Subcutaneous abdominal adipose tissue (tissue), 5 donors: ENCODE measurements around the gene BMPER.

Experiments used
- H3K27ac ChIP-seq: one replicate; pipeline ENCODE4 v1.7.0; 2013; ENCODE audit warnings: low read depth, mild to moderate bottlenecking, inconsistent platforms, low read length, moderate library complexity
- H3K27me3 ChIP-seq, 5 donors: one replicate each; pipeline ENCODE4 v1.7.0; 2013; ENCODE audit warnings: low read length in 5 of 5, inconsistent platforms in 1 of 5; ENCODE audit not compliant: control insufficient read depth in 5 of 5, insufficient read depth in 4 of 5
- H3K36me3 ChIP-seq, 5 donors: one replicate each; pipeline ENCODE4 v1.7.0; 2013; ENCODE audit warnings: low read length in 5 of 5; ENCODE audit not compliant: control insufficient read depth in 5 of 5, insufficient read depth in 5 of 5
- H3K4me1 ChIP-seq, 5 donors: one replicate each; pipeline ENCODE4 v1.7.0; 2013; ENCODE audit warnings: low read length in 5 of 5, mild to moderate bottlenecking in 3 of 5, moderate library complexity in 1 of 5; ENCODE audit not compliant: control insufficient read depth in 5 of 5, insufficient read depth in 5 of 5
- H3K4me3 ChIP-seq, 5 donors: one replicate each; pipeline ENCODE4 v1.7.0; 2013; ENCODE audit warnings: low read length in 5 of 5, low read depth in 1 of 5
- H3K9ac ChIP-seq, 5 donors: one replicate each; pipeline ENCODE4 v1.7.0; 2013; ENCODE audit warnings: low read length in 5 of 5, mild to moderate bottlenecking in 4 of 5, moderate library complexity in 3 of 5
- H3K9me3 ChIP-seq, 5 donors: one replicate each; pipeline ENCODE4 v1.7.0; 2013; ENCODE audit warnings: low read length in 5 of 5; ENCODE audit not compliant: control insufficient read depth in 5 of 5
- donor health status: healthy.
- donor health status: healthy.
- donor health status: healthy.
- donor health status: healthy.
- donor health status: healthy.

The BMPER gene

GRCh38 chr7:34115503-34115902 is 210.2 kb downstream of the BMPER start:
- Histone ChIP-seq H3K4me3 (no peak overlapping the region), H3K27me3 (no peaks in the 10 kb centered on the region), H3K4me1 (peaks cover 0 to 8% (median 0%) of the 10 kb centered on the region in 5 donors), H3K9me3 (peaks cover 0 to 5% (median 0%) of the 10 kb centered on the region in 5 donors), H3K36me3 (no peaks in the 10 kb centered on the region), H3K9ac (no peak overlapping the region), H3K27ac (no peak overlapping the region)

- Histone ChIP-seq H3K9me3 (peaks cover 0 to 5% (median 0%) of the 10 kb centered on the region in 5 donors), H3K36me3 (no peaks in the 10 kb centered on the region), H3K27me3 (no peaks in the 10 kb centered on the region), H3K9ac (no peak overlapping the region), H3K4me3 (no peak overlapping the region), H3K27ac (no peak overlapping the region), H3K4me1 (peaks cover 0 to 2% (median 0%) of the 10 kb centered on the region in 5 donors)
Measured at GRCh38 chr7:34117573-34117972, 212.2 kb downstream of the BMPER start.

DNA sequence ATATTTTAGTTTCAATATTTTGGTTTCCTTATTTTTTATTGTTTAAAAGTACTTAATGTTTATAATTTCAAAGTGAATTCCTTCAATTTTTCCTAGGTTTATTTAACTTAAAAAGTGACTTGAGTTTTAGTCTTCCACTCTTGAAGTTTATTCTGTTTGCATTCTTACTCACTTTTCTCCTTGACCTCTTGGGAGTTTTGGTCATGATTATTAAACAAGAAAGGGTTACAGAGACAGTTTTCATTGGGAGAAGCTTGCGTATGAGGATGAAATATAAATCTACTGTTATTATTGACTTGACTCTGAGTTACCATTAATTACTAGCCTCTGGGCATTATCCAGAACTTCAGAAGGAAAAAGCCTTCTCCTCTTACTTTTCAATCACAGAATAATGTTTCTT is 216.0 kb downstream of the BMPER start:
- H3K4me1 ChIP-seq, result peaks cover 0 to 2% (median 0%) of the 10 kb centered on the region in 5 donors
- H3K27ac ChIP-seq, result no peak overlapping the region
- no peaks in the 10 kb centered on the region for H3K27me3 ChIP-seq
- no peak overlapping the region for H3K9ac ChIP-seq
- H3K9me3 ChIP-seq, result peaks cover 4 to 18% (median 11%) of the 10 kb centered on the region in 5 donors
- H3K36me3 ChIP-seq, result peaks cover 0 to 9% (median 0%) of the 10 kb centered on the region in 5 donors
- no peak overlapping the region for H3K4me3 ChIP-seq

DNA sequence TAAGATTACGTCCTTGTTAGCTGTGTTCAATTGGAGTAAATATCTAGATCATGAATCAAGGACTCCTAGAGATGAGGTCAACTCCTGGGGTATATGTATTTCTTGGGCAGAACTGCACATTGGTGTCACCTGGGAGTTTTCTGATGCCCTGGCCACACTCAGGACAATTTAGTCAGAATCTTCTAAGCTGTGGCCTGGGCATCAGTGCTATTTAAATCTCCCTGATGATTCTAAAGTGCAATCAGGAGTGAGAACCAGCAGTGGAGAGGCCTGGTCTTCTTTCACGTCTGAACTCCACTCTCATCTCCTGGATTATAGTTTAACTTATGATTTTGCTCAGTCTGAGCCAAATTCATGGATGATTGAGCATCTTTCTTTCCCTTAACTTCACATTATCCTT is 218.0 kb downstream of the BMPER start:
- H3K4me3 ChIP-seq, result no peak overlapping the region
- no peak overlapping the region for H3K9ac ChIP-seq
- H3K9me3 ChIP-seq, result peaks cover 4 to 18% (median 11%) of the 10 kb centered on the region in 5 donors
- H3K36me3 ChIP-seq, result peaks cover 0 to 9% (median 0%) of the 10 kb centered on the region in 5 donors
- no peaks in the 10 kb centered on the region for H3K27me3 ChIP-seq
- no peak overlapping the region for H3K27ac ChIP-seq
- H3K4me1 ChIP-seq, result no peaks in the 10 kb centered on the region

- Histone ChIP-seq H3K27me3 (no peaks in the 10 kb centered on the region), H3K36me3 (peaks cover 0 to 9% (median 0%) of the 10 kb centered on the region in 5 donors), H3K9me3 (peaks cover 4 to 18% (median 11%) of the 10 kb centered on the region in 5 donors)
Measured at GRCh38 chr7:34124765-34125164, 219.4 kb downstream of the BMPER start.

GRCh38 chr7:34128762-34129161 is 223.4 kb downstream of the BMPER start:
- peaks cover 0 to 8% (median 0%) of the 10 kb centered on the region in 5 donors for H3K36me3 ChIP-seq
- no peaks in the 10 kb centered on the region for H3K4me1 ChIP-seq
- no peak overlapping the region for H3K9ac ChIP-seq
- peaks cover 4 to 17% (median 11%) of the 10 kb centered on the region in 5 donors for H3K9me3 ChIP-seq
- H3K4me3 ChIP-seq, result no peak overlapping the region
- H3K27me3 ChIP-seq, result no peaks in the 10 kb centered on the region
- H3K27ac ChIP-seq, result no peak overlapping the region

More at GRCh38 chr7:34124765-34125164, 219.4 kb downstream of the BMPER start:
- Histone ChIP-seq H3K27ac (no peak overlapping the region), H3K4me1 (no peaks in the 10 kb centered on the region), H3K9ac (no peak overlapping the region), H3K4me3 (no peak overlapping the region)

DNA sequence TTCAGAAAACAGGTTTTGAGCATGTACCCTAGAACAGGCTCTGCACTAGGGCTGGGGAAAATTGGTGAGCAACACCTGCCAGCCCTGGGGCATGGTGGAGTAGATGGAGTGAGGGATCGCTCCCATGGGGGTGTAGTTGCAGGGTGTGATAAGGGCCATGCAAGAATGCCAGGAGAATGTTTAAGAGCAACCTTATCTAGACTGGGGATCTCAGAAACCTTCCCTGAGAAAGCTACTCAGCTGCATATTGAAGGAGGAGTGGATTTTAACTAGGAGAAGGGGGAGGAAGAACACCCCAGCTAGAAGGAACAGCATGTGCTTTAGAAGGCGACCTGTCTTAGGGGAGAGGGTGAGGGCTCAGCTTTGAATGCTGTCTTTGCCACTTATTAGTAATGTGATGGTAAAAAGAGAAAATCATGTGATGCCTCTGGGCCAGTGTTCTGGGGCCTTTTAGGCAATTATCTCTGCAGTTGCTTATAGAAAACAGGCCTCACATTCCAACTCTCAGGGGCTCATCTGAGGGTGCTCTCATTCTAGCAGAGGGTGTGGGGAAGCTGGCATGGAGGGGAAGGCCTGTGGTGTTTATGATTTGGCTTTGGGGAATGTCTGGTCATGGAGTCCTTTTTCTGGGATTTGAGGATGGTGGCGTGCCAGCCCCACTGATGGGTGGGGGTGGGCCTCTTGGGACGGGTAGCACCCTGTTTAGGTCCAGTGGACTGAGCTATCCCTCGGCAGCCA is 225.4 kb downstream of the BMPER start:
- Histone ChIP-seq H3K9ac (no peak overlapping the region), H3K36me3 (no peaks in the 10 kb centered on the region), H3K4me3 (no peak overlapping the region), H3K27ac (no peak overlapping the region), H3K9me3 (peaks cover 0 to 5% (median 0%) of the 10 kb centered on the region in 5 donors), H3K27me3 (no peaks in the 10 kb centered on the region), H3K4me1 (peaks cover 0 to 7% (median 0%) of the 10 kb centered on the region in 5 donors)

GRCh38 chr7:34131371-34131770 is 226.0 kb downstream of the BMPER start:
- no peak overlapping the region for H3K9ac ChIP-seq
- H3K27me3 ChIP-seq, result no peaks in the 10 kb centered on the region
- no peak overlapping the region for H3K4me3 ChIP-seq
- H3K9me3 ChIP-seq, result no peaks in the 10 kb centered on the region
- H3K27ac ChIP-seq, result no peak overlapping the region
- H3K36me3 ChIP-seq, result no peaks in the 10 kb centered on the region
- H3K4me1 ChIP-seq, result peaks cover 0 to 12% (median 6%) of the 10 kb centered on the region in 5 donors

DNA sequence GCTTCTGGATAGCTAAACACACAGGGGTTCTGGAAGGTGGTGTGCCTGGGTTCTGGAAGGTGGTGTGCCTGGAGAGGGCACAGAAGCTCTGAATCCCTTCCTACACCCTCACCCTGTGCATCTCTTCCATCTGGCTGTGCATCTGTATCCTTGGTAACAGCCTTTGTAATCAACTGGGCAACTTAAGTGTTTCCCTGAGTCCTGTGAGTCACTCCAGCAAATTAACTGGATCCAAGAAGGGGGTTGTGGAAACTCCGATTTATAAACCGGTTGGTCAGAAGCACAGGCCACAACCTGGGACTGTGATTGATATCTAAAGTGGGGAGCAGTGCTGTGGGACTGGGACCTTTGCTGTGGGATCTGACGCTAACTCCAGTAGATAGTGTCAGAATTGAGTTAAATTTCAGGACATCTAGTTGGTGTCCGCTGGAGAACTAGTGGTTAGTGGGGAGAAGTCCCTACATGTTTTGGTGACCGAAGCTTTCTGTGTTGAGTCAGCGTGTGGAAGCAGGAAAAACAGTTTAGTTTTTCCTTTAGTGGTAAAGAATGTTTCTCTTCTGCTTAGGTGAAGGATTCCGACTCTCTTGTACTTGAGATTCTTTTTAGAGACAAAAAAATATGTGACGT is 228.1 kb downstream of the BMPER start:
- Histone ChIP-seq H3K9ac (no peak overlapping the region), H3K27ac (no peak overlapping the region), H3K4me1 (peaks cover 0 to 22% (median 11%) of the 10 kb centered on the region in 5 donors), H3K9me3 (no peaks in the 10 kb centered on the region), H3K27me3 (no peaks in the 10 kb centered on the region), H3K36me3 (no peaks in the 10 kb centered on the region), H3K4me3 (no peak overlapping the region)
